Measurements from ENCODE around the gene SLFN14. TPM values are rescaled to one million over a fixed set of nuclear protein-coding genes. Genes with fewer than 3 reads are reported as not detected.
"Not testable (repeated sequence)": the region's sequence is repeated elsewhere in the genome, so short reads cannot be mapped to it uniquely, and the experiment has no call there.

Gene SLFN14
- total RNA-seq, 5 donors from 2014 or later (not counting 1 experiment from before 2014, with no cell fraction given): not detected

DNA sequence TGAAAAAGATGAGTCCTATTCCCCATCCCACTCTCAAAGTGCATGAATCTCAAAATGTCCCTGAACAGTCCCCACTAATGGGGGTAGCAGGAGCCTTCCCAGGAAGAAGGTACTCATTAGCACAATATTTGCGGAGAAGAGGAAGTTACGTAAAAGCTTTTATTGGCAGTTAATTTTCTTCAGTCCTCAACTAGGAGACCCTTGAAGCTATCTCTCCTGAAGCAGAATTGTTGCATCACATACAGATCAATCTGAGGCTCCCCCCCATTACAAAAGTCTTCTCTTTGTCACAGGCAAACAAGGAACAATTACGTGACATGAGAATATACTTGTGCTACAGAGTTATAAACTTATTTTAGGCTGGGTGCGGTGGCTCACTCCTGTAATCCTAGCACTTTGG, 37.3 kb downstream of the SLFN14 start:
- POLR2A ChIA-PET: no interaction called here
- 100% methylated on average over 3 of the region's 4 CpGs for WGBS (ENCODE audit: insufficient coverage)
- no peaks in the 10 kb centered on the region for H3K27me3 ChIP-seq (replicated peaks in 1 of 2; ENCODE audit: control insufficient read depth in 2 of 2, extremely low read depth in 1 of 2, insufficient read depth in 2 of 2, low read length in 1 of 2)
- Mint-ChIP-seq H3K9me3 (no peaks in the 10 kb centered on the region), H3K4me3 (peak overlapping the region in 2 of 3 donors; percentile 31 to 72), H3K27me3 (no peaks in the 10 kb centered on the region), H3K36me3 (peaks cover 73% of the 10 kb centered on the region), H3K4me1 (peaks cover 96 to 98% (median 97%) of the 10 kb centered on the region in 3 donors), H3K27ac (peak overlapping the region; percentile 74 to 84)
- no peak for DNase-seq
- ATAC-seq (replicated peaks in 1 of 4): no peak
- peaks cover 0 to 28% of the 10 kb centered on the region in 2 donors for H3K36me3 ChIP-seq (ENCODE audit: control insufficient read depth in 2 of 2, extremely low read depth in 1 of 2, insufficient read depth in 1 of 2, low read length in 1 of 2)
- H3K4me3 ChIP-seq (ENCODE audit: control insufficient read depth in 1 of 2, extremely low read depth in 1 of 2, low read length in 1 of 2): no peak overlapping the region
- no peaks in the 10 kb centered on the region for H3K9me3 ChIP-seq
- peak overlapping the region; percentile 57 for H3K27ac ChIP-seq (ENCODE audit: low read length)
- CTCF ChIA-PET: no interaction called here
- peaks cover 26 to 56% of the 10 kb centered on the region in 2 experiments for H3K4me1 ChIP-seq (ENCODE audit: control insufficient read depth in 1 of 2, extremely low read depth in 1 of 2, insufficient read depth in 2 of 2, low read length in 2 of 2)

GRCh38 chr17:35521654-35522256, 38.9 kb downstream of the SLFN14 start:
- CTCF ChIA-PET: interaction anchor here (0.6 to 1.7 kb wide), 11 partner anchors 9 to 209 kb away, joined by 3 to 13 read pairs (median 5); partner anchors contain the start of gene SLFN11 (in 1 of the 2)

DNA sequence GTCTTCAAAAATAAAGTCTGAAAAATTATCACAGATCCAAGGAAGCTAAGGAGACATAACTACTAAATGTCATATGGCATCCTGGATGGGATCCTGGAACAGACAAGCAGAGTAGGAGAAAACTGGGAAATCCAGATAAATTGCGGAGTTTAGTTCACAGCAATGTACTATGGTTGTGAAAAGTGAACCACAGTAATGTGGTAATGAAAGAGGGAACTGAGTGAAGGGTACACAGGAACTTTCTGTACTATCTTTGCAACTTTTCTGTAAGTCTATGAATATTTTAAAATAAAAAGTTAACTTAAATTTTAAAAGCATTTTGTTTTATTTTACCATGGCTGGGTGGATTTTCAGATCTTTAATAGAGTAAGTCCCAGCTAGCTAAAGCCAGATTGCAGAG, 39.5 kb downstream of the SLFN14 start:
- CTCF ChIA-PET: interaction anchor here (0.8 to 1.7 kb wide), 10 partner anchors 10 to 209 kb away, joined by 3 to 13 read pairs (median 5); partner anchors contain the start of gene SLFN11 (in 1 of the 2)
- no peak for DNase-seq
- no peaks in the 10 kb centered on the region for H3K27me3 Mint-ChIP-seq

More at GRCh38 chr17:35521654-35522256, 38.9 kb downstream of the SLFN14 start:
- peak overlapping the region; percentile 57 for H3K27ac ChIP-seq (ENCODE audit: low read length)
- peaks cover 26 to 61% of the 10 kb centered on the region in 2 experiments for H3K4me1 ChIP-seq (ENCODE audit: control insufficient read depth in 1 of 2, extremely low read depth in 1 of 2, insufficient read depth in 2 of 2, low read length in 2 of 2)
- peak; percentile 95 to 100 (median 98) for ATAC-seq (replicated peaks in 1 of 4)
- POLR2A ChIA-PET: interaction anchor here (0.5 to 1.2 kb wide), 7 partner anchors 8 to 308 kb away, joined by 3 to 9 read pairs (median 5); no protein-coding TSS in a partner anchor
- Mint-ChIP-seq H3K4me3 (peak overlapping the region; percentile 46 to 72 (median 68)), H3K27ac (peak overlapping the region; percentile 87 to 89), H3K4me1 (peaks cover 96 to 98% (median 97%) of the 10 kb centered on the region in 3 donors), H3K36me3 (peaks cover 75% of the 10 kb centered on the region)
- peaks cover 0 to 28% of the 10 kb centered on the region in 2 donors for H3K36me3 ChIP-seq (ENCODE audit: control insufficient read depth in 2 of 2, extremely low read depth in 1 of 2, insufficient read depth in 1 of 2, low read length in 1 of 2)
- WGBS (ENCODE audit: insufficient coverage): 0% methylated on average over 2 of the region's 5 CpGs
- H3K4me3 ChIP-seq (ENCODE audit: control insufficient read depth in 1 of 2, extremely low read depth in 1 of 2, low read length in 1 of 2); H3K27me3 Mint-ChIP-seq; H3K9me3 ChIP-seq; H3K9me3 Mint-ChIP-seq; H3K27me3 ChIP-seq (replicated peaks in 1 of 2; ENCODE audit: control insufficient read depth in 2 of 2, extremely low read depth in 1 of 2, insufficient read depth in 2 of 2, low read length in 1 of 2): not testable (repeated sequence)
- peak in 32 of 35 experiments; percentile 7 to 71 (median 39) for DNase-seq

DNA sequence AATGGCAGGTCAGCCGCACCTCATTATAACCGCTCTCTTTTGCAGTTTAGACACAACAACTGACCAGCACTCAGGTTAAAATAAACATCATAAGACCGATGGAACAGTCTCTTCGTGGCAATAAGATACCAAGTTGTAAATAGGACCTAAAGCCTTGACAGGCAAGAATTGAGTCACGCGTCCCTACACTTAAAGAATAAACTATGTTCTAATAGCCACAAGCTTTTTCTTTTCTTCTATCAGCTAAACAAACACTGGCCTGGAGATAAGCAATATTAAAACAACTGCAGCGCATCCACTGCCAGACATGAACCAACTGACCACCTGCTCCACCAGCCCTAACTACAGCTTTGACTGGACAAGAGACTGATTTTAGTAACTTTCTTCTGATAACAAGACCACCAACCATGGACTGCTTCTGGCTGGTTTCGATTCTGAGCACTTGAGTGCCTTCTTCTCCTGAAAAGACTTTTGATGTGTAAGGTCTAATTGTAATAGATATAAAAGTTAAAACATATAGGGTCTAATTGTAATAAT, 40.6 kb downstream of the SLFN14 start:
- DNase-seq (no peak), ATAC-seq (replicated peaks in 1 of 4) (no peak)
- Mint-ChIP-seq H3K27me3 (no peaks in the 10 kb centered on the region), H3K9me3 (no peaks in the 10 kb centered on the region), H3K36me3 (peaks cover 67% of the 10 kb centered on the region), H3K4me3 (peak overlapping the region; percentile 54 to 72 (median 54)), H3K27ac (peak overlapping the region; percentile 79 to 84), H3K4me1 (peaks cover 91 to 98% (median 96%) of the 10 kb centered on the region in 3 donors)
- CTCF ChIA-PET: interaction anchor here in 1 of 2 donors (1.0 to 1.3 kb wide), 2 partner anchors 207 to 208 kb away, joined by 3 to 5 read pairs; no protein-coding TSS in a partner anchor
- WGBS (ENCODE audit: insufficient coverage): 71% methylated on average over 5 of the region's 8 CpGs
- H3K27ac ChIP-seq (ENCODE audit: low read length): peak overlapping the region; percentile 57
- H3K4me1 ChIP-seq (ENCODE audit: control insufficient read depth in 1 of 2, extremely low read depth in 1 of 2, insufficient read depth in 2 of 2, low read length in 2 of 2): peaks cover 26 to 74% of the 10 kb centered on the region in 2 experiments
- POLR2A ChIA-PET: no interaction called here
- H3K9me3 ChIP-seq: no peaks in the 10 kb centered on the region
- peaks cover 0 to 37% of the 10 kb centered on the region in 2 donors for H3K36me3 ChIP-seq (ENCODE audit: control insufficient read depth in 2 of 2, extremely low read depth in 1 of 2, insufficient read depth in 1 of 2, low read length in 1 of 2)
- peak overlapping the region in 1 of 2 donors; percentile 18 for H3K4me3 ChIP-seq (ENCODE audit: control insufficient read depth in 1 of 2, extremely low read depth in 1 of 2, low read length in 1 of 2)
- no peaks in the 10 kb centered on the region for H3K27me3 ChIP-seq (replicated peaks in 1 of 2; ENCODE audit: control insufficient read depth in 2 of 2, extremely low read depth in 1 of 2, insufficient read depth in 2 of 2, low read length in 1 of 2)

More for the DNA sequence above, 39.5 kb downstream of the SLFN14 start:
- H3K36me3 Mint-ChIP-seq: peaks cover 72% of the 10 kb centered on the region
- 50% methylated on average over 1 of the region's 1 CpG for WGBS (ENCODE audit: insufficient coverage)
- peak overlapping the region; percentile 46 to 72 (median 68) for H3K4me3 Mint-ChIP-seq
- peak overlapping the region; percentile 89 for H3K27ac Mint-ChIP-seq
- peaks cover 95 to 98% (median 96%) of the 10 kb centered on the region in 3 donors for H3K4me1 Mint-ChIP-seq
- no peaks in the 10 kb centered on the region for H3K9me3 Mint-ChIP-seq
- H3K36me3 ChIP-seq (ENCODE audit: control insufficient read depth in 2 of 2, extremely low read depth in 1 of 2, insufficient read depth in 1 of 2, low read length in 1 of 2): peaks cover 0 to 30% of the 10 kb centered on the region in 2 donors
- POLR2A ChIA-PET: interaction anchor here (0.5 to 1.2 kb wide), 6 partner anchors 8 to 307 kb away, joined by 3 to 9 read pairs (median 5); no protein-coding TSS in a partner anchor
- no peaks in the 10 kb centered on the region for H3K27me3 ChIP-seq (replicated peaks in 1 of 2; ENCODE audit: control insufficient read depth in 2 of 2, extremely low read depth in 1 of 2, insufficient read depth in 2 of 2, low read length in 1 of 2)
- H3K4me1 ChIP-seq (ENCODE audit: control insufficient read depth in 1 of 2, extremely low read depth in 1 of 2, insufficient read depth in 2 of 2, low read length in 2 of 2): peaks cover 26 to 66% of the 10 kb centered on the region in 2 experiments
- H3K4me3 ChIP-seq (ENCODE audit: control insufficient read depth in 1 of 2, extremely low read depth in 1 of 2, low read length in 1 of 2): no peak overlapping the region
- H3K9me3 ChIP-seq: no peaks in the 10 kb centered on the region
- H3K27ac ChIP-seq (ENCODE audit: low read length): peak overlapping the region; percentile 57
- peak in 1 of 4 experiments; percentile 28 for ATAC-seq (replicated peaks in 1 of 4)

DNA sequence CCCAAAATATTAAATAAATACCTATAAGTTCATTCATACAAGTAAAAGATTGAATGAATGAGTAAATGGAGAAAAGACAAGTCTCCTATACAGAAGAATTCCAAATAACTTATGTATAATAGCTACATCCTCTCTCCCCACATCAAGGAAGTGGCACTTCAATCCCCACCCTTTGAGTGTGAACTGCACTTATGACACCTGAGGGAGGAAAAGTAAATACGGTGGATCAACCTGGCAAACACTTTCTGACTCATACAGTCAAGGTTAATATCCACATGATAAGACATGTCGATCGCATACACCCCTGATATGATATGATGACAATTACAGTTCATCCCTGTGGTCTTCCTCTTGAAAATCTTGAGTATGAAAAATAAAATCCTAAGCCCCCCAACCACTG, 41.2 kb downstream of the SLFN14 start:
- H3K27ac Mint-ChIP-seq: peak overlapping the region; percentile 79 to 84
- no peaks in the 10 kb centered on the region for H3K9me3 ChIP-seq
- no CpG with 5 or more reads among the region's 3 CpGs for WGBS (ENCODE audit: insufficient coverage)
- H3K4me1 ChIP-seq (ENCODE audit: control insufficient read depth in 1 of 2, extremely low read depth in 1 of 2, insufficient read depth in 2 of 2, low read length in 2 of 2): peaks cover 26 to 75% of the 10 kb centered on the region in 2 experiments
- peak in 1 of 35 experiments; percentile 47 for DNase-seq
- ATAC-seq (replicated peaks in 1 of 4): no peak
- H3K4me3 ChIP-seq (ENCODE audit: control insufficient read depth in 1 of 2, extremely low read depth in 1 of 2, low read length in 1 of 2): peak overlapping the region in 1 of 2 donors; percentile 18
- peaks cover 91 to 96% (median 96%) of the 10 kb centered on the region in 3 donors for H3K4me1 Mint-ChIP-seq
- peak overlapping the region; percentile 54 to 72 (median 54) for H3K4me3 Mint-ChIP-seq
- no peaks in the 10 kb centered on the region for H3K27me3 Mint-ChIP-seq
- H3K27ac ChIP-seq (ENCODE audit: low read length): peak overlapping the region; percentile 57
- CTCF ChIA-PET: interaction anchor here in 1 of 2 donors (1.0 to 1.3 kb wide), 4 partner anchors 12 to 207 kb away, joined by 3 to 5 read pairs (median 4); no protein-coding TSS in a partner anchor
- no peaks in the 10 kb centered on the region for H3K9me3 Mint-ChIP-seq
- H3K27me3 ChIP-seq (replicated peaks in 1 of 2; ENCODE audit: control insufficient read depth in 2 of 2, extremely low read depth in 1 of 2, insufficient read depth in 2 of 2, low read length in 1 of 2): no peaks in the 10 kb centered on the region
- H3K36me3 Mint-ChIP-seq: peaks cover 69% of the 10 kb centered on the region
- H3K36me3 ChIP-seq (ENCODE audit: control insufficient read depth in 2 of 2, extremely low read depth in 1 of 2, insufficient read depth in 1 of 2, low read length in 1 of 2): peaks cover 0 to 42% of the 10 kb centered on the region in 2 donors
- POLR2A ChIA-PET: interaction anchor here in 1 of 2 donors (0.6 kb wide), 1 partner anchor 70 kb away, joined by 4 read pairs; no protein-coding TSS in a partner anchor

DNA sequence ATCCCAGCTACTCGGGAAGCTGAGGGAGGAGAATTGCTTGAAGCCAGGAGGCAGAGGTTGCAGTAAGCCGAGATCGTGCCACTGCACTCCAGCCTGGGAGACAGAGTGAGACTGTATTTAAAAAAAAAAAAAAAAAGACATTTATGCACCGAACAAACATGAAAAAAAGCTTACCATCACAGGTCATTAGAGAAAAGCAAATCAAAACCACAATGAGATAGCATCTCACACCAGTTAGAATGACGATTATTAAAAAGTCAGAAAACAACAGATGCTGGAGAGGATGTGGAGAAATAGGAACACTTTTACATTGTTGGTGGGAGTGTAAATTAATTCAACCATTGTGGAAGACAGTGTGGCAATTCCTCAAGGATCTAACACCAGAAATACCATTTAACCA, 42.2 kb downstream of the SLFN14 start:
- ATAC-seq (replicated peaks in 1 of 4); H3K27ac ChIP-seq (ENCODE audit: low read length); H3K27me3 ChIP-seq (replicated peaks in 1 of 2; ENCODE audit: control insufficient read depth in 2 of 2, extremely low read depth in 1 of 2, insufficient read depth in 2 of 2, low read length in 1 of 2); H3K9me3 ChIP-seq; H3K4me3 ChIP-seq (ENCODE audit: control insufficient read depth in 1 of 2, extremely low read depth in 1 of 2, low read length in 1 of 2); DNase-seq; H3K27me3 Mint-ChIP-seq; H3K9me3 Mint-ChIP-seq: not testable (repeated sequence)
- peaks cover 90 to 96% (median 96%) of the 10 kb centered on the region in 3 donors for H3K4me1 Mint-ChIP-seq
- CTCF ChIA-PET: interaction anchor here (0.6 to 1.2 kb wide), 3 partner anchors 13 to 261 kb away, joined by 3 to 4 read pairs (median 3); no protein-coding TSS in a partner anchor
- no CpG with 5 or more reads among the region's 5 CpGs for WGBS (ENCODE audit: insufficient coverage)
- Histone ChIP-seq H3K4me1 (ENCODE audit: control insufficient read depth in 1 of 2, extremely low read depth in 1 of 2, insufficient read depth in 2 of 2, low read length in 2 of 2) (peaks cover 22 to 65% of the 10 kb centered on the region in 2 experiments), H3K36me3 (ENCODE audit: control insufficient read depth in 2 of 2, extremely low read depth in 1 of 2, insufficient read depth in 1 of 2, low read length in 1 of 2) (peaks cover 0 to 44% of the 10 kb centered on the region in 2 donors)
- H3K36me3 Mint-ChIP-seq: peaks cover 72% of the 10 kb centered on the region
- POLR2A ChIA-PET: interaction anchor here in 1 of 2 donors (0.6 kb wide), 1 partner anchor 274 kb away, joined by 3 read pairs; no protein-coding TSS in a partner anchor
- peak overlapping the region; percentile 51 to 75 (median 72) for H3K4me3 Mint-ChIP-seq
- peak overlapping the region; percentile 84 to 86 for H3K27ac Mint-ChIP-seq
